ENCODE data around the gene BMPER.
"Not testable (repeated sequence)": the region's sequence is repeated elsewhere in the genome, so short reads cannot be mapped to it uniquely, and the experiment has no call there.

Gene BMPER

DNA sequence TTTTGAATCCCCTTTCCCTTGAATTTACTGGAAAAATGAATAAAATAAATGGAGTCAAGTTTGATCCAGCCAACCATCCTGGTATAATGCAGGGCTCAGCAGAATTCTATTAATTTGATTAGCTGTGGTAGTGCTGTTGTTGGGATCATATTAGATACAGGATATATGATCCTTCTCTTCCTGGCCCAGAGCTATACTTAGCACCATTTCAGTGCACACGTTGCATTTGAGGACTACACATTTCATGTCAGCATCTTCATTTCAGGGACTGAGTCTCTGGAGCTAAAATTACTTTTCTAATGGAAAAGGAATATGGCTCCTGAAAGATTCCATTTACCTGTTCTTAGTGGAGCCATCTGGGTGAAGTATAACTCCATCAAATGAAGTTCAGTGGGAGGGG lies 240.3 kb downstream of the BMPER start:
- no peak for DNase-seq

DNA sequence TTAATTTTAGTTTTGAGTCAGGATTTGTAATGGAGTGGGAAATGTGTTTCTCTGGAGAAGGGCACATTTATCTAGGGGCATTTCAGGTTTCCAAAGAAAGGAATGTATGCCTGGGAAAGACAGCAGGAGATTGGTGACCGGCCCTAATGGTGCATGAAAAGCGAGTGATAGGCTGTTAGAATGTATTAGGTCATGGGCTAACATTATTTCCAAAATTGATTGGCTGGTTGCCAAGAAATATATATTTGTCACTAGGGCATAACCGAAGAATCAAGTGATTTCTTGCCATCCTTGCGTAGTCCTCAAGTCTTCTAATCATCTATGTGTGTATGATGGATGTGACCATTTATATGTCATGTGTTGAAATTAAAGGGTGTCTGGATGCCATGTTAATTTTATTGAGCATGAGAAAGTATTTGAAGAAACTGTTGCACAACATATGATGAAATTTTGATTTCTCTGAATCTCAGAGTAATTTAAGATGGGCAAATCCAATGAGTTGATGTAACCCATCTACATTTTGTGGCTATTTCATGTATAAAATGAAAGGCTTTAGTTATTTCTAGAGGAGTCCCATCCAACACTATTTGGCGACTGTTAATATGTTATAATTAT lies 248.4 kb downstream of the BMPER start:
- DNase-seq: no peak

DNA sequence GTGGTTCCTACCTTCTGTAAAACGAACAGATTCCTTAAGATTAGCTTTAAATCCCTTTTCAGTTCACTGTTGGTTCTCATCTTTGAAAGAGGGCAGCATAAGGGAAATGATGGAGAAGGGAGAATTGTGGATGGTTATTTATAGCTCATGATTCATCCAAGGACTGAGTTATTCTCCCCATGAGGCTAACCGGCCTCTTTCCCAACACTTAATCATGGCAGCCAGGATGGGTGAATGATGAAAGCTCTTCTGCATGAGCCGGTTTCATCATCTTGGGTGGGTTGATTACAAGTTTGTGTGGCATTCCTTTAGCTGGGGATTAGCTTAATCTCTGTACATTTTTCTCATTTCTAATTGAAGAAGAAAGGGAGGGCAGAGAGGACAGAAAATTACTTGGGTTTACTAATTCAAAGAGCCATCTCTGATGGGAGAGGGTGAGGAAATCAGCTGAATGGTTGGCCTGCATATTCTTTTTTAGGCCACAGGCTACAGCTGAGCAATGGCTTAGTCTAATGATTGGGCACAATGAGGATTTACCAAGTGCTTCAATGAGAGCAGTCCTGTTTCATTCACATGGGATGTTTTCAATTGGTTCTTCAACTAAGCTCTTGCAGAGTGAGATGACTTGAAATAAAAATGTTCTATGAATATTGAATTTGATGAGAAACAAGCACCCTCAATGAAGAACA lies 250.0 kb downstream of the BMPER start:
- DNase-seq: no peak

DNA sequence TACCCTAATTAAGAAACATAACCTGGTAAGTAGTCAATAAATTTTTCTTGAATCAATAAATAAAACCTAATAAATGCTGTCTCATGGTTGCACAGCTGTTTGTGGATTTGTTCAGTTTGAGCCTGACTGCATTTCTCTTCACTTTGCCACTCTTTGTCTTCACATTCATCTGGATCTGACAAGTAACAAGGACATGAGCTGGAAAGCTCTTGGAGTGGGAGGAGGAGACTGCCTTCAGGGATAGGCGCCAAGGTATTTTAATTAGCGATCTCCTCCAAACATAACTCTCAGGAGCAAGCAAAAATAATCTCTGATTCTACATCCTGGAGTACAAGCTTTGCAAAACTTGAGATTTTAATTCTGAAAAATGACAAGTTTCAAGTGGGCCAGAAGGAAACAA lies 251.0 kb downstream of the BMPER start:
- no peak for DNase-seq

DNA sequence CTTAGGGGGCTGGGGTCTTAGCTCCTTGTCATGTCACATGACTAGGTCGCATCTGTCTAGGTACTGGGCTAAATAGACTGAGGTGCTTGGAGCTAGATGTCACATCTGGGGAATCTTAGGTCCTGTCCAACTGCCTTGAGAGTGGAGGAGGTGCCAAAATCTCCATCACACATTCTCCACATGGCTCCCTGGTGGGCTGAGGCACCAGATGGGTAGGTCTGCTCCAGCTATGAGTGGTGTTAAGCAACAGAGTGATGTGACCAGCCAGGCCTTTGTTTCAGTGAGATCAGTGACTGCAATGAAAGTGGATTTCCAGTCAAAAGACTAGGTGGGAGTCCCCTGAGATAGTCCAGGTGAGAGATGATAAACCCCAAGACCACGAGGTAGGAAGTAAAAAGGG lies 251.8 kb downstream of the BMPER start:
- no peak for DNase-seq

DNA sequence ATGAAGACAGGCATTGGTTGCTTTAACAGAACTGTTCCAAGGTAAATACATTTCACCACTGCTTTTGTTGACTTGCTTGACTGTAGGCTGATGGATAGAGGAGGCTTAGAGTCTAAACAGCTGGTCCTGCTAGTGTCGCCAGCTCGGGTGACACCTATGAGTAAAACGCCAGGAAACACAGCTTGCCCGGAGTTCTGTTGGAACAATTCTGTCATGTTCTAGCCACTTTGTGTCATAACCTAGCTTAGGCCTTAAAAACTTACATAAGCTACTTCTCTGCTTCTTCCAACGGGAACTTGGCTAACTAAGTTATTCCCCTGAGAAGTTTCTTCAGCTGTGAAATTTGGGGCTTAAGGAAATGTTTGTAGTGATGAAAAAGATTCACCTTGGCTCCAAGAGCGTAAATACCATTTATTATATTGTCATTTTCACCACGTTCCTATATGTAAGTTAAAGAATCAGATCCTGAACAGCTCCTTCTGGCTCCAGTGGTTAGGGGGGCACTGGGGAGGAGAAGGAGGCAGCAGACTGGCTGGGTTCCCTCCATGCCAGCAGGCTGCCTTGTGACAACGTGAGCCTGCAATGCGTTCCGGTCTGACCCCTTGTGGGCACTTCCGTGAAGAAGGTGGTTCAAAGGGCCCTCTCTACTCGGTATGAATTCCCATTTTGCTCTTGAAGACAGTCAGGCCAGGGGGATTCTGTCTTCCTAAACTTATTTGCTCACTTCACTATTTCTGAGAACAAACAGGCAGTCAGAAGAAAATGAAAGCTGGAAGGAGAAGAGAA lies 253.2 kb downstream of the BMPER start:
- DNase-seq: peak in 1 of 2 experiments; percentile 35

DNA sequence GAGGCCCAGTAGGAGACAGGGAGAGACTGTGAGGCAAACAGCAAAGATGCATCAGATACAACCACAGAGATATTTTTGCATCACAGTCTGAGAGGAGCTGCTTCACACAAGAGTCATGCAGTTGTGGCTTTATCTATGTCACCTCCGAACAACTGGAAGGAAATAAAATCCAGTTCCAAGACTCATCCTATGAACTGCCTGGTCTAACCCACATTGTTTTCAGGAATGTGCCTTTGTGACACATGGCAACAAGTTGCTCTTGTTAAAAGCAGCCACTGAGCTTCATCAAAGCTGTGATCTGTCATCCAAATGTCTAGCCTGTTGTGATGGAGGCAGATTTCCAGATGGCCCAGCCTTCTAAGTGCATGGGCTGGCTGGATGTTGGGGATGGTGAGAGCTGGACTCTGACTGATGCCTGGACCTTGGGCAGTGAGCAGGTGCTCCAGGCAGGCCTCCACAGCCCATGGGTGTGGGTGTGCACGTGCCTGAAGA lies 255.0 kb downstream of the BMPER start:
- no peak for DNase-seq

DNA sequence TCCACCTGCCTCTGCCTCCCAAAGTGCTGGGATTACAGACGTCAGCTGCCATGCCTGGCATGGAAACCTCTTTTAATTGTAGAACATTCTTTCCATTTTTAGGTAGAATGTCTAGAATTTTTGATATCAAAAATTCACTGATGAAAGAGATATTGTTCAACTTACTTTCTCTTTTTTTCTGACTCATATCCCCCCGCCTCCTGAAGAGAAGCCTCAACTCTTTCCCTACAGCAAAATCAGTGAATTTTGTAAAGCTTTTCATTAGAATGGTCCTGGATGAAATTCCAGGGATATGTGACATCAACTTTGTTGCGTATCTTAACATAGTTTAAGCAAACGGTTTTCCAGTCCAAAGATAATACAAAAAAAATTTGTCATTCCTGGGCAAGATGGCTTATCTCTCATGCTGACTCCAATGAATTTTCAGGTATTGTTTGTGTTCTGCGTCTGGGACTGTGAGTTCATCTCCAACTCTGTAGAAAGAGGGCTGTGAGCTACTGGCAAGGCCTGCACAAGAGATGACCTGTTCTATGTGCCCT lies 256.8 kb downstream of the BMPER start:
- no peak for DNase-seq

DNA sequence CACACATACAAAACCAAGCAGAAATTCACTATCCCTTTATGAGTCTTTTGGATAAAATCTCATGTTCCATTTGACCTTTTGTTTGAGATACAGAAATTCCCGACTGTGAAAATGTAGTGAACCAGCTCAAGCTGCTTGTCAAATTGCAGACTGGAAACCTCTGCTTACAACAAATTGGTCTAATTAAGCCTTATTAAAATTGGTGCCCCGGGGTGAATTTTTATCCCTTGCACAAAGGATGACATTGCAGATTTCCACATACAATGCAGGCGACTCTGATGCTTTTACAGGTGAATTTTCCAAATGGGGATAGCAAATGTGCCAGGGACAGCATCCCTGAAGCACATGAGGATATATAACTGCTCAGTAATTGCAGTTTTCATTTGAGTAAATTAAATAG lies 257.3 kb downstream of the BMPER start:
- no peak for DNase-seq

DNA sequence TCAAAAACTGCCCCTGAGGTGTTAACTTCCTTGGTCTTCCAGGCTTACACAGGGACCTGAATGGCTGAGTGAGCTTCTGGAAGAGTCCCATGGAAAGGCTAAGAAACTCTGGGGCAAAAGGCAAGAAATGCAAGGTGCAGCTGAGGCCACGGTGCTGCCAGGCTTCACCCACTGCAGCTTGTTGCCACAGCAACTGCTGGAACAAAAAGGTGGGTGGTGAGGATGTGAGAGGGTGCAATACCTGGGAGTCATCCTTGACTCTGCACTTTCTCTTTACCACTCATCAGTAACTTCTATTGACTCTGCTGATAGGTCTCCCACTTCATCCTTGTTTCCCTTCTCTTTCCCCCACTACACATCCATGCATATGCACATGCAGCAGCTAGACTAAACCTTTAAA lies 258.6 kb downstream of the BMPER start:
- no peak for DNase-seq

DNA sequence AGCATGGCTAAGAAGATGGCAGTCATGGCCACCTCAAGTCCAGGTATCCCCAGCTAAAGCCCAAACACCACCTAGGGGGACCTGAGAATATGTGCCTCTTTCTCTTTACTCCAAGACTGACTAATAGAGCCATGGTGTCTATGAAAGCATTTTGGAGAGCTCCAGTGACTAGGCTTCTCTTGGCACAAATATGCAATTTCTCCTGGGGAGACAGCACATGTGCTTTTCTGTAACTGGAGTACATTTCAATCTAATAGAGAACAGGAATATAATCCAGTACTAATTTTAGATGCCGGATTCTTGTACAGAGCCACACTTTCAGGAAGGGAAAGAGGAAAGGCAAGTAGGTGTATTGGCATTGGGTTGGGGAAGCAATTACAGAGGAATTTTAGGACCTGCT lies 260.1 kb downstream of the BMPER start:
- no peak for DNase-seq

DNA sequence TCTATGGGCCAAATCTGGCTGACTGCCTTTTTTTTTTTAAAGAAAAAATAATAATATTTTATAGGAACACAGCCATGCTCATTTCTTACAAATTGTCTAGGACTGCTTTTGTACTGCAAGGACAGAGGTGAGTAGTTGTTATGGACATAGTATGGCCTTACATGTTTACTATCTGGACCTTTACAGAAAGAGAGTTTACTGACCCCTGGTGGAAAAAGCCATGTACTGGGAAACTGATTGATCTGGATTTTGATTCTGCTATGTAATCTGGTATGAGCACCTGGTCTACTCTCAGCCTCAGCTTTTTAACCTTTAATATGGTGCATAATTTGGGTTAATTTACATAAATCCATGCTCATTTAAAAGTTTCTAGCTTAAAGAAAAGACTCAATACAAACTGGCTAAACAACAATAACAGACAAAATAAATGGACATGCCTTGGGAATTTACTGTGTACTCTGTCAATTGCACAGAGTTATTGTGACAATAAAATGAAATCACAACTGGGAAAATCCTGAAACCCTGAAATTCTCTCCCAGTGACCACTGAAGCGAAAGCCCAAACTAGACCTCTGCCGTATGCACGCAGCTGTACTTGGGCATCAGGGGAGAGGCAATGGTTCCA lies 260.7 kb downstream of the BMPER start:
- DNase-seq: peak; percentile 11 to 19

DNA sequence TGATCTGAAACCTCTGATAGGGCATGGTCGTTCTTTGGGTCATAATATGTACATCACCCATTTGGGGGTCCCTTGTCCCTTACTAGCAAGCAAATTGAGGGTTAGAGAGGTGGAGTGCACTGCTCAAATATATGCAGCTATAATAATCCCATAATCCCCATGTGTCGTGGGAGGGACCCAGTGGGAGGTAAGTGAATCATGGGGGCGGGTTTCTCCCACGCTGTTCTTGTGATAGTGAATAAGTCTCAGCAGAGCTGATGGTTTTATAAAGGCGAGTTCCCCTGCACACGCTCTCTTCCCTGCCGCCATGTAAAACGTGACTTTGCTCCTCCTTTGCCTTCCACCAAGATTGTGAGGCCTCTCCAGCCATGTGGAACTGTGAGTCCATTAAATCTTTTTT lies 262.7 kb downstream of the BMPER start:
- peak in 1 of 2 experiments; percentile 22 for DNase-seq

DNA sequence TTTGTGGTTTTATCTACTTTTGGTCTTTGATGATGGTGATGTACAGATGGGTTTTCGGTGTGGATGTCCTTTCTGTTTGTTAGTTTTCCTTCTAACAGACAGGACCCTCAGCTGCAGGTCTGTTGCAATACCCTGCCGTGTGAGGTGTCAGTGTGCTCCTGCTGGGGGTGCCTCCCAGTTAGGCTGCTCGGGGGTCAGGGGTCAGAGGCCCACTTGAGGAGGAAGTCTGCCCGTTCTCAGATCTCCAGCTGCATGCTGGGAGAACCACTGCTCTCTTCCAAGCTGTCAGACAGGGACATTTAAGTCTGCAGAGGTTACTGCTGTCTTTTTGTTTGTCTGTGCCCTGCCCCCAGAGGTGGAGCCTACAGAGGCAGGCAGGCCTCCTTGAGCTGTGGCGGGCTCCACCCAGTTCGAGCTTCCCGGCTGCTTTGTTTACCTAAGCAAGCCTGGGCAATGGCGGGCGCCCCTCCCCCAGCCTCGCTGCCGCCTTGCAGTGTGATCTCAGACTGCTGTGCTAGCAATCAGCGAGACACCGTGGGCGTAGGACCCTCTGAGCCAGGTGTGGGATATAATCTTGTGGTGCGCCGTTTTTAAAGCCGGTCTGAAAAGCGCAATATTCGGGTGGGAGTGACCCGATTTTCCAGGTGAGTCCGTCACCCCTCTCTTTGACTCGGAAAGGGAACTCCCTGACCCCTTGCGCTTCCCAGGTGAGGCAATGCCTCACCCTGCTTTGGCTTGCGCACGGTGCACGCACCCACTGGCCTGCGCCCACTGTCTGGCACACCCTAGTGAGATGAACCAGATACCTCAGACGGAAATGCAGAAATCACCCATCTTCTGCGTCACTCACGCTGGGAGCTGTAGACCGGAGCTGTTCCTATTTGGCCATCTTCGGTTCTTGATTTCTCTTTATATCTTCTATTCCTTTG lies 269.6 kb downstream of the BMPER start:
- not testable (repeated sequence) for DNase-seq

DNA sequence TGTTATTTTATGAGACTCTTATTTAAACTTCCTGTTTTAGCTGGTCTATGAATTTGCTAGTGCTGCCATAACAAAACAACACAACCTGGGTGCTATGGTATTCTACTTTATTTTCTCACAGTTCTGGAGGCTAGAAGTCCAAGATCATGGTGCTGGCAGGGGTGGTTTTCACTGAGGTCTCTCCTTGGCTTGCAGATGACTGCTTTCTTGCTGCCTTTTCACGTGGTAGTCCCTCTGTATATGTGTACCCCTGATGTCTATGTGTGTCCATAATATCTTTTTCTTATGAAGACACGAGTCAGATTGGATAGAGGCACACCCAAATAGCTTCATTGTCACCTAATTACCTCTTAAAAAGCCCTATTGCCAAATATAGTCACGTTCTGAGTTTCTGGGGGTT lies 270.5 kb downstream of the BMPER start:
- DNase-seq: no peak

DNA sequence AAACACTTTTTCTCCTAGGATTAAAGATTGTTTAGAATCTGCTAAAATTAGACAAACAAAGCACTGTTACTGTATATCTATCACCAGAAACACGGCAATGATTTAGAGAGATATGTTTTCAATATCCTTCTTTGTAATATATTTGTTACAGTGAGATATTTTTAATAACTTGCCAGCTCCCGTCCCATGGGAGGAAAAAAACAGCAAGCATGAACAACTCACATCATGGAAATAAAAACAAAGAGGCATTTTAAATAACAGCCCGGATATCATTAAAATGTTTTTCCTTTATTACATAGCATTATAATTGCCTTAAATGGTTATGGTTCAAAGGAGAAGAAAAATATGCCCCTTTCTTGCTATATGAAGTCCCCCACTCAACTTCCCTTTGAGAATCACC lies 272.1 kb downstream of the BMPER start:
- DNase-seq: no peak

DNA sequence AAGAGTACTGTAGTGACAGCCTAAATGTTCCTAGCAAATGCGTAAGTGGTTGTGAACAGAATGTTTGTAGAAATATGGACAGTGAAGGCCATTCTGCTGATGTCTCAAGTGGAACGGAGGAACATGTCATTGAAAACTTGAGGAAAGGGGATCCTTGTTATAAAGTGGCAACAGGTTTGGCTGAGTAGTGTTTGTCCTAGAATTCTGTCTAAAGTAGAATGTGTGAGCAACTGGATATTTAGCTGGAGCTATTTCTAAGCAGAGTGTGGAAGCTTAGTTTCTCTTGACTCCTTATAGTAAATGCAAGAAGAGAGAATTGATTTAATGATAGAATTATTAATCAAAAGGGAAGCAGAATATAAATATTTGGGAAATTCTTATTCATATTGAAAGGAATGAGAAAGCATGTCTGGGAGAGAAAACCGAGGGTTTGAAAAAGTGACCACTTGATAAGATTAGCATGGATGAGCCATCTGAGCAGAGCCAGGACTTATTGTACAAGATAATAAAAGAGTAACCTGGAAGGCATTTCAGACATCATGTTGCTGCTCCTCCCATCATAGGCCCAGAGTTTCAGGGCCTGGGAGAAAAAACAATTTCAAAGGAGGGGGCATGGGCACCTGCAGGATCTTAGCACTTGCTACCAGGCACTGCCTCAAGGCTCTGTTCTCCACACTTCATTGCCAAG lies 276.1 kb downstream of the BMPER start:
- no peak for DNase-seq

DNA sequence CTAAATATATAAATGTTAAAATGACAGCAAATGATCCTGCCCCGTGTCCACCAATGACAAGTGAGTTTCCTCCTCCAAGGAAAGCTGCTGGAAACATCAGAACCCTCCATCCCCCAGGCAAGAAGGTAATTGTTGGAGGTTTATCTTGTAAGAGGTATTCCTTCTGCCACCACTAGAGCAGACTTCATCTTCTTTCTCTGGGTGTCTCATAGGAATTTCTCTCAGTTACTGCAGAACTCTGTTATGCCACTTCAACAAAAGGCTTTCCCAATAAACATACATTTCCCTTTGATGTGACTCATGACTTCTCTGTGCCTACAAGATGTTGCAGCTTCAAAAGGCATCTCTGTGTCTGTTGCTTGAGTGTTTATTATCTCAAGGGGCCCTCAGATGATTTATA lies 279.1 kb downstream of the BMPER start:
- no peak for DNase-seq

DNA sequence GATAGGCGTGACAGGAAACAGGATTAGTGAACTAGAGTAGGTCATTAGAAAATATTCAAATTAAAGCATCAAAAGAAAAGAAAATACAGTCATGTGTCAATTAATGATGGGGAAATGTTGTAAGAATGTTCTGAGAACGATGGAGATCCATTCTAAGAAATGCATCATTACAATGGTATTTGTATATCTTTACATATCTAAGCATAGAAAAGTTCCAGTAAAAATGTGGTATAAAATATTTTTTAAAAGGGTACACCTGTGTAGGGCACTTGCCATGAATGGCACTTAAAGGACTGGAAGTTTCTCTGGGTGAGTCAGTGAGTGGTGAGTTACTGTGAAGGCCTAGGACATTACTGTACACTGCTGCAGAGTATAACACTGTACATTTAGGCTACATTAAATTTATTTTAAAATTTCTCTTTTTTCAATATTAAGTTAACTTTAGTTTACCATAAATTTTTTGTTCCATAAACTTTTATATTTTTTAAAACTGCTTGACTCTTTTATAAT lies 282.5 kb downstream of the BMPER start:
- no peak for DNase-seq

DNA sequence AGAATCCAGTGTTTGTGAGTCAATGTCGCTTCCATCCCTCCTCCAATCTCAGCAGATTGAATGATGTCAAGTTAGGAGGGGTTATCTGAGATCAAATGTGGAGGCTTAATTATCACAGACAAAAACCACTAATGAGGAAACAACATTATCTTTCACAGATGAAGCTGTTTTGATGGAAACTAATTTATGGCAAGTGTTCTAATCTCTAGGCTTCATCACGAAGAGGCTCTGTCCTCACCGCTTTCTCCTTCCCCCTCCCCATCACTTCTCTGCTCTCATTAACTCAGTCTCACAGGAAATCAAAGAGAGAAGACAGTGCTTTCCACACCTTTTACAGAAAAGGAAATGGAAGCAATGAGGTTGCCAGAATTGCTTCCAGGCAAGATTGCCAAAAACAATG lies 283.7 kb downstream of the BMPER start:
- DNase-seq: no peak

DNA sequence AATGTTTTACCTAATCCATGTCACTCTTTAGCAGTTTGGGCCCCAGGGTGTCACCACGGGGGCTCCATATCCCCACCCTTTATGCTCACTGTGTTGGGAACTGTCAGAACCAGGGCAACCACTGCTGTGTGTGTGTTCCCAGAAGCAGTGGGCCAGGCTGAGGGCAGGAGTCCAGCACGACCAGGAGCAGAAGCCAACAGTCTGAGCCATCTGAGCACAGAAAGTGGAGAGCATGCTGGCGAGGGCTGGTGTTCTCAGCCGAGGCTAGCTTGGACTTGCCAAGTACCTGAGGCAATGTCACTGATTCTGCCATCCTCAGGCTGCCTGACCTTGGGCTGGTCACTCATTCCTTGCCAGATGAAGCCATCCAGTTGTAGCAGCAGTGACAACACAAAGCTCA lies 285.0 kb downstream of the BMPER start:
- no peak for DNase-seq
